Suprapubic skin (tissue), 4 donors: ENCODE results near the gene RELN.

Experiments used
- CTCF ChIP-seq, 2 donors: fragments of 200-600 bp in 1 of 2; fragments of 450-650 bp in 1 of 2; sonication (generic) in 1 of 2; IDR thresholded peaks; one replicate each; pipeline ENCODE4 v1.5.1; 2016 to 2019; ENCODE audit warnings: antibody characterized with exemption in 2 of 2, mild to moderate bottlenecking in 1 of 2, moderate library complexity in 1 of 2
- POLR2A ChIP-seq, 2 donors: fragments of 450-650 bp; IDR thresholded peaks; one replicate each; pipeline ENCODE4 v1.6.1; 2017; ENCODE audit warnings: antibody characterized with exemption in 2 of 2, mild to moderate bottlenecking in 2 of 2, moderate library complexity in 2 of 2
- POLR2AphosphoS5 ChIP-seq, 3 donors: sonication (generic); formaldehyde crosslinking; IDR thresholded peaks; one replicate each; pipeline ENCODE4 v1.6.1; 2017; ENCODE audit warnings: antibody characterized with exemption in 3 of 3

GRCh38 chr7:103795107-103795506 lies 194.4 kb downstream of the RELN start:
- TF ChIP-seq POLR2A (IDR thresholded peaks at IDR 0.05) (no peak), CTCF (IDR thresholded peaks at IDR 0.05) (no peak), POLR2AphosphoS5 (IDR thresholded peaks at IDR 0.05) (no peak)
